Frontal cortex (tissue), 4 donors: Measurements from ENCODE around the gene WASF2. TPM values are rescaled to one million over a fixed set of nuclear protein-coding genes. Genes with fewer than 3 reads are reported as not detected.
"Not testable (repeated sequence)": the region's sequence is repeated elsewhere in the genome, so short reads cannot be mapped to it uniquely, and the experiment has no call there.

Source experiments
- DNase-seq, 2 donors: peaks; one replicate each; pipeline ENCODE4 v3.0.0; 2012; ENCODE audit warnings: low spot score in 2 of 2
- FAIRE-seq: peaks from 2 replicates; lab custom pipeline; 2012; peaks lifted over from hg19 to GRCh38; lab: Jason Lieb, UNC
- total RNA-seq: library from RNA; depleted of rRNA; stranded (reverse); fragments of >200 nt; gene quantifications from one replicate; pipeline ENCODE4 v1.2.3, GENCODE V29; 2014
- donor health status: control.
- donor health status: control.
- donor health status: control.

WASF2 gene
- total RNA-seq, 1 donor from 2014 or later = 4.5 TPM

GRCh38 chr1:27468378-27468777 is 21.6 kb downstream of the WASF2 start:
- DNase-seq, FAIRE-seq: not testable (repeated sequence)

- FAIRE-seq (no peak), DNase-seq (no peak)
Observed at GRCh38 chr1:27464926-27465647, 24.9 kb downstream of the WASF2 start.

GRCh38 chr1:27463916-27464315 is 26.1 kb downstream of the WASF2 start:
- not testable (repeated sequence) for FAIRE-seq, DNase-seq

- DNase-seq, FAIRE-seq: not testable (repeated sequence)
Observed at GRCh38 chr1:27458521-27458920, 31.4 kb downstream of the WASF2 start.

GRCh38 chr1:27455139-27455811 is 34.7 kb downstream of the WASF2 start:
- DNase-seq (no peak), FAIRE-seq (no peak)

- FAIRE-seq (no peak), DNase-seq (no peak)
Observed at GRCh38 chr1:27454610-27455009, 35.4 kb downstream of the WASF2 start.

GRCh38 chr1:27451343-27451742 is 38.6 kb downstream of the WASF2 start:
- DNase-seq = no peak
- no peak for FAIRE-seq

- FAIRE-seq (no peak), DNase-seq (no peak)
Observed at GRCh38 chr1:27448982-27449381, 41.0 kb downstream of the WASF2 start.

GRCh38 chr1:27447883-27448282 is 42.1 kb downstream of the WASF2 start:
- DNase-seq = no peak
- FAIRE-seq = no peak

- DNase-seq = no peak
- no peak for FAIRE-seq
Observed at GRCh38 chr1:27447399-27447798, 42.6 kb downstream of the WASF2 start.

- FAIRE-seq = no peak
Observed at GRCh38 chr1:27446496-27447020, 43.4 kb downstream of the WASF2 start.

GRCh38 chr1:27445177-27445936 is 44.6 kb downstream of the WASF2 start:
- no peak for FAIRE-seq
- DNase-seq = no peak

More at GRCh38 chr1:27446496-27447020, 43.4 kb downstream of the WASF2 start:
- DNase-seq = no peak

- FAIRE-seq (no peak), DNase-seq (no peak)
Observed at GRCh38 chr1:27444632-27445031, 45.3 kb downstream of the WASF2 start.

- DNase-seq (no peak), FAIRE-seq (no peak)
Observed at GRCh38 chr1:27439150-27439549, 50.8 kb downstream of the WASF2 start.

GRCh38 chr1:27438621-27439061 is 51.3 kb downstream of the WASF2 start:
- FAIRE-seq = no peak

GRCh38 chr1:27436204-27437159 is 53.5 kb downstream of the WASF2 start:
- DNase-seq = peak in 1 of 2 donors; percentile 47
- FAIRE-seq = no peak

More at GRCh38 chr1:27438621-27439061, 51.3 kb downstream of the WASF2 start:
- DNase-seq = no peak

GRCh38 chr1:27435566-27436203 is 54.3 kb downstream of the WASF2 start:
- FAIRE-seq = no peak
- DNase-seq = no peak

- no peak for FAIRE-seq
- no peak for DNase-seq
Observed at GRCh38 chr1:27433706-27434105, 56.3 kb downstream of the WASF2 start.

- FAIRE-seq, DNase-seq: not testable (repeated sequence)
Observed at GRCh38 chr1:27432725-27433124, 57.2 kb downstream of the WASF2 start.
